Naive thymus-derived CD4-positive, alpha-beta T cell (primary cell): ENCODE data around the gene TEX13D. TPM values are rescaled to one million over a fixed set of nuclear protein-coding genes. Genes with fewer than 3 reads are reported as not detected.

Experiments used
- ATAC-seq: fragments of 150-1000 bp; cut with Tn5 transposase; 2 replicates; pipeline ENCODE4 v1.10.0; 2021; ENCODE audit warnings: mild to moderate bottlenecking, moderate library complexity
- CTCF ChIA-PET: fragments of 350-600 bp; sonication (Branson Sonifier 250); formaldehyde crosslinking; loops from one replicate; lab custom pipeline; 2021; ENCODE audit warnings: antibody characterized with exemption; lab: Charles Lee
- POLR2A ChIA-PET: fragments of 350-600 bp; sonication (Branson Sonifier 250); formaldehyde crosslinking; loops from one replicate; lab custom pipeline; 2021; ENCODE audit warnings: antibody characterized with exemption, inconsistent platforms; lab: Charles Lee
- DNase-seq, 9 donors: peaks; one replicate each; pipeline versions ENCODE4 v3.0.0 to v3.0.0-alpha.2; 2020 to 2022; ENCODE audit warnings: mixed read lengths in 1 of 9
- H3K27ac ChIP-seq: one replicate; pipeline ENCODE4 v1.7.0; 2013; ENCODE audit warnings: mild to moderate bottlenecking, low read depth, low read length, moderate library complexity
- H3K27me3 ChIP-seq, 2 donors: one replicate each; pipeline ENCODE4 v1.7.0; 2013; ENCODE audit warnings: low read length in 2 of 2, mild to moderate bottlenecking in 2 of 2, moderate library complexity in 2 of 2; ENCODE audit not compliant: control insufficient read depth in 2 of 2, insufficient read depth in 2 of 2
- H3K36me3 ChIP-seq, 3 experiments: 1 replicate in 2 of 3; 2 replicates in 1 of 3; pipeline ENCODE4 v1.7.0; 2013; ENCODE audit warnings: low read length in 3 of 3, mild to moderate bottlenecking in 3 of 3, moderate library complexity in 1 of 3; ENCODE audit not compliant: insufficient read depth in 3 of 3, control insufficient read depth in 2 of 3
- H3K4me1 ChIP-seq, 2 donors: one replicate each; pipeline ENCODE4 v1.7.0; 2013; ENCODE audit warnings: low read length in 2 of 2, mild to moderate bottlenecking in 2 of 2, moderate library complexity in 1 of 2; ENCODE audit not compliant: control insufficient read depth in 2 of 2, insufficient read depth in 2 of 2
- H3K4me3 ChIP-seq: 2 replicates; pipeline ENCODE4 v1.7.0; 2013; ENCODE audit warnings: mild to moderate bottlenecking, low read length
- H3K9me3 ChIP-seq, 3 experiments: 1 replicate in 2 of 3; 2 replicates in 1 of 3; pipeline ENCODE4 v1.7.0; 2013; ENCODE audit warnings: low read length in 3 of 3; ENCODE audit not compliant: control insufficient read depth in 2 of 3
- H3K27ac Mint-ChIP-seq, 9 donors: one replicate each; pipeline ENCODE4 v1.8.0; 2020 to 2022; ENCODE audit warnings: mixed read lengths in 9 of 9, mild to moderate bottlenecking in 8 of 9, moderate library complexity in 5 of 9, inconsistent platforms in 2 of 9
- H3K27me3 Mint-ChIP-seq, 5 donors: one replicate each; pipeline ENCODE4 v1.8.0; 2021 to 2022; ENCODE audit warnings: mixed read lengths in 5 of 5, mild to moderate bottlenecking in 1 of 5
- H3K36me3 Mint-ChIP-seq, 5 donors: one replicate each; pipeline ENCODE4 v1.8.0; 2020 to 2022; ENCODE audit warnings: mixed read lengths in 5 of 5, mild to moderate bottlenecking in 3 of 5, inconsistent platforms in 1 of 5
- H3K4me1 Mint-ChIP-seq, 7 donors: one replicate each; pipeline ENCODE4 v1.8.0; 2020 to 2022; ENCODE audit warnings: mixed read lengths in 7 of 7, mild to moderate bottlenecking in 3 of 7, inconsistent platforms in 1 of 7
- H3K4me3 Mint-ChIP-seq, 10 donors: one replicate each; pipeline ENCODE4 v1.8.0; 2020 to 2022; ENCODE audit warnings: mild to moderate bottlenecking in 10 of 10, mixed read lengths in 10 of 10, moderate library complexity in 6 of 10, inconsistent platforms in 2 of 10
- H3K9me3 Mint-ChIP-seq, 11 donors: one replicate each; pipeline ENCODE4 v1.8.0; 2020 to 2022; ENCODE audit warnings: mixed read lengths in 11 of 11, mild to moderate bottlenecking in 4 of 11, inconsistent platforms in 1 of 11, moderate library complexity in 1 of 11
- intact Hi-C, 2 donors: fragments of 100-400 bp; cut with micrococcal nuclease; formaldehyde crosslinking; loops; one replicate each; pipeline ENCODE4 v1.15.1; 2023
- polyA plus RNA-seq, 2 donors: library from polyadenylated mRNA; unstranded; fragments of 300-500 nt; fragmentation: Illumina TruSeq; gene quantifications; one replicate each; pipeline ENCODE4 v1.2.3, GENCODE V29; 2021
- total RNA-seq, 6 experiments: library from RNA in 5 of 6; stranded (reverse) in 5 of 6; gene quantifications; 1 replicate in 5 of 6; 2 replicates in 1 of 6; pipeline ENCODE4 v1.2.3 and lab custom pipeline; 2021 to 2026

TEX13D gene
- total and polyA plus RNA-seq, 7 experiments from 2014 or later = not detected

- POLR2A ChIA-PET = interaction anchor here (0.6 to 1.5 kb wide), 4 partner anchors 15 to 137 kb away, joined by 3 to 5 read pairs (median 4); no protein-coding TSS in a partner anchor
- ATAC-seq = no peak
- H3K9me3 Mint-ChIP-seq = peaks cover 0 to 4% (median 0%) of the 10 kb centered on the region in 11 donors
Observed at GRCh38 chrX:124354648-124355047, 22.2 kb downstream of the TEX13D start.

GRCh38 chrX:124358800-124359383 lies 26.4 kb downstream of the TEX13D start:
- peak overlapping the region; percentile 21 to 92 (median 70) for H3K27ac Mint-ChIP-seq
- H3K4me3 Mint-ChIP-seq = peak overlapping the region; percentile 12 to 84 (median 58)
- H3K4me1 Mint-ChIP-seq = peaks cover 29 to 66% (median 64%) of the 10 kb centered on the region in 7 donors
- H3K36me3 Mint-ChIP-seq = peaks cover 0 to 30% (median 8%) of the 10 kb centered on the region in 5 donors
- peak in 6 of 9 donors; percentile 27 to 56 (median 36) for DNase-seq
- H3K27ac ChIP-seq = peak overlapping the region; percentile 37
- H3K4me1 ChIP-seq = peaks cover 19 to 25% of the 10 kb centered on the region in 2 donors
- H3K27me3 Mint-ChIP-seq = no peaks in the 10 kb centered on the region
- H3K4me3 ChIP-seq = peak overlapping the region; percentile 43
- H3K9me3 Mint-ChIP-seq = peaks cover 0 to 4% (median 0%) of the 10 kb centered on the region in 11 donors
- no peaks in the 10 kb centered on the region for H3K36me3 ChIP-seq
- intact Hi-C loops = loop anchor here (1.0 to 2.0 kb wide), 3 partner anchors 10 to 16 kb away; partner anchors contain the start of gene SH2D1A (in 1 of the 2)
- ATAC-seq = peak; percentile 71
- CTCF ChIA-PET = no interaction called here
- H3K9me3 ChIP-seq = no peaks in the 10 kb centered on the region
- POLR2A ChIA-PET = interaction anchor here (1.1 to 1.6 kb wide), 2 partner anchors 11 to 142 kb away, joined by 3 read pairs; no protein-coding TSS in a partner anchor
- H3K27me3 ChIP-seq = no peaks in the 10 kb centered on the region

More at GRCh38 chrX:124354648-124355047, 22.2 kb downstream of the TEX13D start:
- no peak for DNase-seq
- Histone ChIP-seq H3K9me3 (no peaks in the 10 kb centered on the region), H3K4me1 (peaks cover 12 to 15% of the 10 kb centered on the region in 2 donors), H3K27ac (no peak overlapping the region), H3K27me3 (no peaks in the 10 kb centered on the region), H3K4me3 (no peak overlapping the region), H3K36me3 (no peaks in the 10 kb centered on the region)
- intact Hi-C loops = loop anchor here in 1 of 2 donors (1.0 kb wide), 1 partner anchor 8 kb away; the partner anchor contains the start of gene SH2D1A
- H3K27ac Mint-ChIP-seq = peak overlapping the region in 6 of 9 donors; percentile 32 to 83 (median 63)
- CTCF ChIA-PET = interaction anchor here (1.1 kb wide), 1 partner anchor 138 kb away, joined by 4 read pairs; no protein-coding TSS in a partner anchor
- H3K4me1 Mint-ChIP-seq = peaks cover 21 to 70% (median 67%) of the 10 kb centered on the region in 7 donors
- H3K4me3 Mint-ChIP-seq = peak overlapping the region in 9 of 10 donors; percentile 0 to 85 (median 61)
- H3K36me3 Mint-ChIP-seq = peaks cover 0 to 22% (median 6%) of the 10 kb centered on the region in 5 donors
- H3K27me3 Mint-ChIP-seq = no peaks in the 10 kb centered on the region

GRCh38 chrX:124362072-124362471 lies 29.6 kb downstream of the TEX13D start:
- H3K27ac ChIP-seq = no peak overlapping the region
- H3K4me1 ChIP-seq = peaks cover 19 to 26% of the 10 kb centered on the region in 2 donors
- DNase-seq (no peak), ATAC-seq (no peak)
- intact Hi-C loops = no loop called here
- Mint-ChIP-seq H3K27ac (peak overlapping the region in 5 of 9 donors; percentile 23 to 70 (median 39)), H3K9me3 (peaks cover 0 to 1% (median 0%) of the 10 kb centered on the region in 11 donors), H3K4me3 (peak overlapping the region in 4 of 10 donors; percentile 14 to 51 (median 37)), H3K4me1 (peaks cover 25 to 64% (median 53%) of the 10 kb centered on the region in 7 donors), H3K27me3 (no peaks in the 10 kb centered on the region), H3K36me3 (peaks cover 5 to 19% (median 7%) of the 10 kb centered on the region in 5 donors)
- CTCF ChIA-PET = no interaction called here
- no peaks in the 10 kb centered on the region for H3K9me3 ChIP-seq
- no peaks in the 10 kb centered on the region for H3K27me3 ChIP-seq
- no peaks in the 10 kb centered on the region for H3K36me3 ChIP-seq
- H3K4me3 ChIP-seq = no peak overlapping the region
- POLR2A ChIA-PET = no interaction called here

GRCh38 chrX:124362761-124363160 lies 30.3 kb downstream of the TEX13D start:
- no peaks in the 10 kb centered on the region for H3K36me3 ChIP-seq
- Mint-ChIP-seq H3K4me3 (peak overlapping the region in 2 of 10 donors; percentile 17 to 37), H3K27ac (peak overlapping the region in 4 of 9 donors; percentile 16 to 70 (median 68)), H3K4me1 (peaks cover 26 to 64% (median 49%) of the 10 kb centered on the region in 7 donors), H3K9me3 (no peaks in the 10 kb centered on the region), H3K36me3 (peaks cover 5 to 14% (median 5%) of the 10 kb centered on the region in 5 donors), H3K27me3 (no peaks in the 10 kb centered on the region)
- DNase-seq (no peak), ATAC-seq (no peak)
- no peaks in the 10 kb centered on the region for H3K9me3 ChIP-seq
- intact Hi-C loops = no loop called here
- ChIA-PET CTCF (no interaction called here), POLR2A (no interaction called here)
- H3K27ac ChIP-seq = no peak overlapping the region
- H3K4me1 ChIP-seq = peaks cover 19 to 26% of the 10 kb centered on the region in 2 donors
- H3K27me3 ChIP-seq = no peaks in the 10 kb centered on the region
- H3K4me3 ChIP-seq = no peak overlapping the region

GRCh38 chrX:124369722-124370121 lies 37.3 kb downstream of the TEX13D start:
- ChIA-PET CTCF (no interaction called here), POLR2A (interaction anchor here (0.7 kb wide), 2 partner anchors 171 to 723 kb away, joined by 3 to 8 read pairs; no protein-coding TSS in a partner anchor)
- no peak for DNase-seq
- H3K27ac Mint-ChIP-seq = peak overlapping the region in 7 of 9 donors; percentile 3 to 59 (median 30)
- H3K9me3 Mint-ChIP-seq = no peaks in the 10 kb centered on the region
- peaks cover 0 to 12% of the 10 kb centered on the region in 2 donors for H3K4me1 ChIP-seq
- H3K4me3 ChIP-seq = no peak overlapping the region
- H3K36me3 ChIP-seq = no peaks in the 10 kb centered on the region
- H3K36me3 Mint-ChIP-seq = peaks cover 0 to 15% (median 12%) of the 10 kb centered on the region in 5 donors
- no peak overlapping the region for H3K27ac ChIP-seq
- H3K4me1 Mint-ChIP-seq = peaks cover 0 to 45% (median 27%) of the 10 kb centered on the region in 7 donors
- no peaks in the 10 kb centered on the region for H3K27me3 ChIP-seq
- no peak overlapping the region for H3K4me3 Mint-ChIP-seq
- H3K27me3 Mint-ChIP-seq = no peaks in the 10 kb centered on the region
- H3K9me3 ChIP-seq = no peaks in the 10 kb centered on the region
- no peak for ATAC-seq
- intact Hi-C loops = no loop called here

GRCh38 chrX:124373348-124373747 lies 40.9 kb downstream of the TEX13D start:
- H3K27ac Mint-ChIP-seq = peak overlapping the region in 2 of 9 donors; percentile 1 to 48
- H3K4me3 ChIP-seq = no peak overlapping the region
- ChIA-PET CTCF (no interaction called here), POLR2A (no interaction called here)
- peaks cover 0 to 36% (median 23%) of the 10 kb centered on the region in 7 donors for H3K4me1 Mint-ChIP-seq
- DNase-seq (no peak), ATAC-seq (no peak)
- H3K4me3 Mint-ChIP-seq = no peak overlapping the region
- no peaks in the 10 kb centered on the region for H3K27me3 Mint-ChIP-seq
- H3K27me3 ChIP-seq = no peaks in the 10 kb centered on the region
- H3K36me3 ChIP-seq = no peaks in the 10 kb centered on the region
- H3K27ac ChIP-seq = no peak overlapping the region
- peaks cover 0 to 11% of the 10 kb centered on the region in 2 donors for H3K4me1 ChIP-seq
- peaks cover 0 to 17% (median 12%) of the 10 kb centered on the region in 5 donors for H3K36me3 Mint-ChIP-seq
- intact Hi-C loops = no loop called here
- H3K9me3 ChIP-seq = no peaks in the 10 kb centered on the region
- H3K9me3 Mint-ChIP-seq = no peaks in the 10 kb centered on the region
